ENCODE results near the gene TSN. TPM values are rescaled to one million over a fixed set of nuclear protein-coding genes. Genes with fewer than 3 reads are reported as not detected.
"Not testable (repeated sequence)": the region's sequence is repeated elsewhere in the genome, so short reads cannot be mapped to it uniquely, and the experiment has no call there.

TSN gene
- total RNA-seq, 1 donor from 2014 or later: 61.4 TPM

DNA sequence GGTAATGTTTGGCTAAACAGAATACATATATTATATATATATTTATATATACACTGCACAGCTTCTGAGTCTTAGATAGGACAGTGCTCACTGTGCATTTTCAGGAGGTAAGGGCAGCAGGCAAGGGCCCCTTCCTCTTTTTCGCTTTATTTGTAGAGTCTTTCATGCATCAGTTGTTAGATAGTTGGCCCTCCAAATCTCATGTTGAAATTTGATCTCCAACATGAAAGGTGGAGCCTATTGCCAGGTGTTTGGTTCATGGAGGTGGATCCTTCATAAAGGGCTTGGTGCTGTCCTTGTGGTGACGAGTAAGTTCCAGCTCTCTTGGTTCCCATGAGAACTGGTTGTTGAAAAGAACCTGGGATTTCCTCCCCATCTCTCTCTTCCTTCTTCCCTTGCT lies 48.1 kb downstream of the TSN start:
- TF ChIP-seq, protein P1, sequence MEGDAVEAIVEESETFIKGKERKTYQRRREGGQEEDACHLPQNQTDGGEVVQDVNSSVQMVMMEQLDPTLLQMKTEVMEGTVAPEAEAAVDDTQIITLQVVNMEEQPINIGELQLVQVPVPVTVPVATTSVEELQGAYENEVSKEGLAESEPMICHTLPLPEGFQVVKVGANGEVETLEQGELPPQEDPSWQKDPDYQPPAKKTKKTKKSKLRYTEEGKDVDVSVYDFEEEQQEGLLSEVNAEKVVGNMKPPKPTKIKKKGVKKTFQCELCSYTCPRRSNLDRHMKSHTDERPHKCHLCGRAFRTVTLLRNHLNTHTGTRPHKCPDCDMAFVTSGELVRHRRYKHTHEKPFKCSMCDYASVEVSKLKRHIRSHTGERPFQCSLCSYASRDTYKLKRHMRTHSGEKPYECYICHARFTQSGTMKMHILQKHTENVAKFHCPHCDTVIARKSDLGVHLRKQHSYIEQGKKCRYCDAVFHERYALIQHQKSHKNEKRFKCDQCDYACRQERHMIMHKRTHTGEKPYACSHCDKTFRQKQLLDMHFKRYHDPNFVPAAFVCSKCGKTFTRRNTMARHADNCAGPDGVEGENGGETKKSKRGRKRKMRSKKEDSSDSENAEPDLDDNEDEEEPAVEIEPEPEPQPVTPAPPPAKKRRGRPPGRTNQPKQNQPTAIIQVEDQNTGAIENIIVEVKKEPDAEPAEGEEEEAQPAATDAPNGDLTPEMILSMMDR (IDR thresholded peaks at IDR 0.05): no peak
- Mint-ChIP-seq H3K27ac (ENCODE audit: unreplicated experiment) (no peak overlapping the region), H3K27me3 (ENCODE audit: unreplicated experiment) (peaks cover 37% of the 10 kb centered on the region), H3K9me3 (ENCODE audit: unreplicated experiment) (peaks cover 8% of the 10 kb centered on the region), H3K4me3 (ENCODE audit: unreplicated experiment) (no peak overlapping the region), H3K4me1 (ENCODE audit: unreplicated experiment) (no peaks in the 10 kb centered on the region), H3K36me3 (ENCODE audit: unreplicated experiment) (no peaks in the 10 kb centered on the region)
- DNase-seq (ENCODE audit: extremely low spot score, unreplicated experiment): no peak

DNA sequence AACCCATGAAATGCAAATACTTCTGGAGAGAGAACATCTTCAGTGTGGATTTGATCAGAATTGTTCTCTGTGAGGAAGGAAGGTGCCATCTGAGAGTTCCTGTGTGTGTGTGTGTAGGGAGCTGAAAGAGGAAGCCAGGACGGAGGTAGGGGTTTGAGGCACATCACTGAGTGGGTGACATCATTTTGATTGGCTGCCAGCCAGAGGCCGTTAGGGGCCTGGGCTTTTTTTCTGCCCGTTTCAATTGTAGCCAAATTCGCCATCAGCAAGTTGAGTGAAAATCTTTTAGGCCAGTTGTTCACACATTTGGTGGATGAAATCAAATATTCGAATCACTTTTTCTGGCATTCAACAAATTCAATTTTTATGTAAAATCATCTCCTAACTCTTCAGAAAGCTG lies 48.9 kb downstream of the TSN start:
- H3K4me1 Mint-ChIP-seq (ENCODE audit: unreplicated experiment): no peaks in the 10 kb centered on the region
- H3K9me3 Mint-ChIP-seq (ENCODE audit: unreplicated experiment): peaks cover 8% of the 10 kb centered on the region
- DNase-seq (ENCODE audit: extremely low spot score, unreplicated experiment): no peak
- TF ChIP-seq, protein P1 (IDR thresholded peaks at IDR 0.05): no peak
- H3K36me3 Mint-ChIP-seq (ENCODE audit: unreplicated experiment): no peaks in the 10 kb centered on the region
- peaks cover 39% of the 10 kb centered on the region for H3K27me3 Mint-ChIP-seq (ENCODE audit: unreplicated experiment)
- H3K4me3 Mint-ChIP-seq (ENCODE audit: unreplicated experiment): no peak overlapping the region
- H3K27ac Mint-ChIP-seq (ENCODE audit: unreplicated experiment): no peak overlapping the region

DNA sequence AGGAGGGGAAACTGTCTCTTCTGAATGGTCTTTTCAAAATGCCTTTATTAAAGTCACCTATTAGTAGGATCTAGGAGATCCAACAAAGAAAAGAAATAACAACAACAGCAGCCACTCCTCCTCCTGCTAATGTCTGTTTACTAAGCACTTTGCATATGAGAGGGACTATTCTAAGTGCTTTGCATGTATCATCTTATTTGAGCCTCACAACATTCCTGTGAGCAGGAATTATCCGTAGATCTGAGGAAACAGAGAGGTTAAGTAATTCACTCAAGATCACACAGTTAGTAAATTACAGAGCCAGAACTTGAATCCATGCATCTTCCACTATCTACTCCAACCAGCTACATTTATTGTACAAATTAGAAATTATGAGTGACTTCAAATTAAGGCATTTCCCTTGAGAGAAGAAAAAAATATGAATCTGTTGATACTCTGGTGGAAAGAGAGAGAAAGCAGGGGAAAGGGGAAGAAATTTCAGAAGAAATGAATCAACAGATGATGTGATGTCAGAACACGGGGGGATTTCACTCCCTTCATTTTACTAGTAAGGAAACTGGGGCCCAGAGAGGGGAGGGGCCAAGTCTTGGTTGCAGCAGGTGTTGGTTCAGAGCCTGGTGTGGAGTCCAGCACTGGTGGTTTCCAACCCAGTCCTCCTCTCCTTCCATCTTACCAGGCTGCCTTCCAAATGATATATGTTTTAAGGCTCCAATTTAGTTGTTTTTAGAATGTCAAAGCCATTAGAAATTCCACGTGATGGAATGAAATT lies 49.7 kb downstream of the TSN start:
- TF ChIP-seq, protein P1 (IDR thresholded peaks at IDR 0.05): no peak
- no peak overlapping the region for H3K27ac Mint-ChIP-seq (ENCODE audit: unreplicated experiment)

DNA sequence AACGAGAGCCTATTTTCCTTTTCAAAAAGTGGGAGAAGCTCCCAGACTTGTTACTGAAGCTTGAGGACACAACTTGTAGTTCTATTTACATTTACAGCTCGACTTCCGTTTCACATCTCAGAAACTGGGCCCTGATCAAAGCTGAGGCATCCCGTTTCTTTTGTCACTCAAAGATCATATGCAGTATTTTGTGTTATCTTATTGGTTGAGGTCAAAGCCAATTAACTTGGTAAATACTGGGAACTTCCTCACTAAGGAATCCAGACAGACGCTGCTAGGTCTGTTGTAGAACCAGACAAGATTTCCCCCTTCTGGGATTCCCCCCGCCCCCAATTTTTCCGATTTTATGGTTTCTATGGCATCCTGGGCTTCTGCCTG lies 50.3 kb downstream of the TSN start:
- peaks cover 8% of the 10 kb centered on the region for H3K9me3 Mint-ChIP-seq (ENCODE audit: unreplicated experiment)
- no peak overlapping the region for H3K4me3 Mint-ChIP-seq (ENCODE audit: unreplicated experiment)
- no peak overlapping the region for H3K27ac Mint-ChIP-seq (ENCODE audit: unreplicated experiment)
- H3K27me3 Mint-ChIP-seq (ENCODE audit: unreplicated experiment): peaks cover 36% of the 10 kb centered on the region
- DNase-seq (ENCODE audit: extremely low spot score, unreplicated experiment): no peak
- H3K4me1 Mint-ChIP-seq (ENCODE audit: unreplicated experiment): no peaks in the 10 kb centered on the region
- TF ChIP-seq, protein P1 (IDR thresholded peaks at IDR 0.05): no peak
- H3K36me3 Mint-ChIP-seq (ENCODE audit: unreplicated experiment): no peaks in the 10 kb centered on the region

More for the DNA sequence above, 49.7 kb downstream of the TSN start:
- Mint-ChIP-seq H3K9me3 (ENCODE audit: unreplicated experiment) (peaks cover 8% of the 10 kb centered on the region), H3K36me3 (ENCODE audit: unreplicated experiment) (no peaks in the 10 kb centered on the region), H3K27me3 (ENCODE audit: unreplicated experiment) (peaks cover 33% of the 10 kb centered on the region), H3K4me3 (ENCODE audit: unreplicated experiment) (no peak overlapping the region), H3K4me1 (ENCODE audit: unreplicated experiment) (no peaks in the 10 kb centered on the region)
- DNase-seq (ENCODE audit: extremely low spot score, unreplicated experiment): no peak

DNA sequence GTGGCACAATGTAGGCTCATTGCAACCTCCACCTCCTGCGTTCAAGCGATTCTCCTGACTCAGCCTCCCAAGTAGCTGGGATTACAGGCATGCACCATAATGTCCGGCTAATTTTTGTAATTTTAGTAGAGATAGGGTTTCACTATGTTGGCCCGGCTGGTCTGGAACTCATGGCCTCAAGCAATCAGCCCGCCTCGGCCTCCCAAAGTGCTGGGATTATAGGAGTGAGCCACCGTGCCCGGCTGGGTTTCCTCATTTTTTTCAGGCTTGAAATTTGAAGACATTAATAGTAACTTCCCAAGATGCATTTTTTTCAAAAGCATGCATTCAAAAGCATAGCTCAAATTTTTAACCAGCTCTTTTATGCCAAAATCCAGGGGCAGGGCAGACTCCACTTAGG lies 52.3 kb downstream of the TSN start:
- not testable (repeated sequence) for H3K27ac Mint-ChIP-seq (ENCODE audit: unreplicated experiment); H3K36me3 Mint-ChIP-seq (ENCODE audit: unreplicated experiment); H3K9me3 Mint-ChIP-seq (ENCODE audit: unreplicated experiment); H3K4me1 Mint-ChIP-seq (ENCODE audit: unreplicated experiment); DNase-seq (ENCODE audit: extremely low spot score, unreplicated experiment); H3K4me3 Mint-ChIP-seq (ENCODE audit: unreplicated experiment)
- H3K27me3 Mint-ChIP-seq (ENCODE audit: unreplicated experiment): peaks cover 32% of the 10 kb centered on the region
